ENCODE measurements around the gene GABPB2.

Gene GABPB2

GRCh38 chr1:151143986-151144385 is 73.4 kb downstream of the GABPB2 start:
- DNase-seq = no peak
- no peaks in the 10 kb centered on the region for H4K20me1 ChIP-seq (ENCODE audit: insufficient read depth, low read length)
- H3K4me3 ChIP-seq (ENCODE audit: low read length) = no peak overlapping the region
- H3K9me2 ChIP-seq (replicated peaks; ENCODE audit: insufficient read depth, low read length) = no peaks in the 10 kb centered on the region
- peaks cover 8% of the 10 kb centered on the region; the same call in 1 of the 2 replicates for H3K4me1 ChIP-seq (ENCODE audit: low read length)
- no peak for TF ChIP-seq EZH2phosphoT487 (IDR thresholded peaks at IDR 0.05; ENCODE audit: low read length)
- TF ChIP-seq CTCF (IDR thresholded peaks at IDR 0.05; ENCODE audit: low read length) = no peak
- no peak for TF ChIP-seq EZH2 (optimal IDR thresholded peaks at IDR 0.05; ENCODE audit: low read depth, low read length)
- H3K27me3 ChIP-seq (replicated peaks; ENCODE audit: insufficient read depth, low read length) = peaks cover 27% of the 10 kb centered on the region
- H3F3A ChIP-seq (ENCODE audit: insufficient read depth, low read length) = no peaks in the 10 kb centered on the region
- H3K36me3 ChIP-seq (replicated peaks; ENCODE audit: insufficient read depth, low read length) = no peaks in the 10 kb centered on the region
- H3K9ac ChIP-seq (ENCODE audit: low read length) = no peak overlapping the region
- no peak overlapping the region for H3K27ac ChIP-seq (ENCODE audit: low read length)
- no peak overlapping the region for H2AFZ ChIP-seq (ENCODE audit: low read length)
- H3K79me2 ChIP-seq (ENCODE audit: low read length) = no peaks in the 10 kb centered on the region
- H3K4me2 ChIP-seq (ENCODE audit: low read depth, low read length) = no peak overlapping the region
- H3K9me3 ChIP-seq (replicated peaks; ENCODE audit: insufficient read depth, low read length) = no peaks in the 10 kb centered on the region

DNA sequence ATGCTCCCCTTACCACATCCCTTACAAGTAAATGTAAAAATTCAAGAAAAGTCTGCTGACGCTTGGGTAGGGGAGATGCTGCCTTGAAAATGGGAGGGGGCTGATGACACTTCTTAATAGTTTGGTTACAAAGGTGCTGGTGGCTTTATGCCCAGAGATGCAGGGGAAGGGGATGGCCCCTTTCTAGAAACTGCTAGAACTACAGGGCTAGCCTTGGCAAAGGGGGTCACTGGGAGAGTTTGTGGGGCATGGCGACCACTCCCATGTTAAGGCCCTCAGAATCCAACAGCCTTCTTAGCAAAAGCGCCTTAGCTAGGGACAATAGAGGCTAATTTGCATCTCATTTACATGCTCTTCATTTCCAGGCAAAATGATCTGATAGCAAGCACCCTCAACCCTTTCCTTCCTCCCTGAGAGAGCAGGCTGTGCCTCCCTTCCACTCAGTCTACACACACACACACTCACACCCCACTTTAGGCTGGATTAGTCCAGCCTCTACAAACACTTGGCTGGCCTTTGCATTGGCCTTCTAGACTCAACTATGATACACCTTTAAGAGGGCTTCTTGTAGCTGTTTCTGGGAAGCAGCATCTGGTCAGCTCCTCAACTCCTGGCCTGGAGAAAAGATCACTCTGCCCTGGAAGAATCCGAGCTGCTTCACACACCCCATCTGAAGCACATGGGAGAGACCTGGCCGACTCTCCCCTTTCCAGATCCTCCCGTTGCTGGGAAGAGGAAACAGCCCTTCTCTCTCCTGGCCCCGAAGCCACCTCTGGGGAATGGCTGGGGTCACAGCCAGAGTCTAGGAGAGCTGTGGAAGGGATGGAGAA is 74.1 kb downstream of the GABPB2 start:
- Histone ChIP-seq H3K27ac (ENCODE audit: low read length) (no peak overlapping the region), H3K9me3 (replicated peaks; ENCODE audit: insufficient read depth, low read length) (no peaks in the 10 kb centered on the region), H3K9me2 (replicated peaks; ENCODE audit: insufficient read depth, low read length) (no peaks in the 10 kb centered on the region), H3K79me2 (ENCODE audit: low read length) (no peaks in the 10 kb centered on the region), H3K4me1 (ENCODE audit: low read length) (peaks cover 8% of the 10 kb centered on the region; the same call in 1 of the 2 replicates), H3K36me3 (replicated peaks; ENCODE audit: insufficient read depth, low read length) (no peaks in the 10 kb centered on the region), H3K27me3 (replicated peaks; ENCODE audit: insufficient read depth, low read length) (peaks cover 20% of the 10 kb centered on the region), H3F3A (ENCODE audit: insufficient read depth, low read length) (no peaks in the 10 kb centered on the region), H3K9ac (ENCODE audit: low read length) (no peak overlapping the region), H2AFZ (ENCODE audit: low read length) (no peak overlapping the region), H3K4me2 (ENCODE audit: low read depth, low read length) (no peak overlapping the region), H4K20me1 (ENCODE audit: insufficient read depth, low read length) (no peaks in the 10 kb centered on the region), H3K4me3 (ENCODE audit: low read length) (no peak overlapping the region)
- no peak for DNase-seq
- no peak for TF ChIP-seq EZH2 (optimal IDR thresholded peaks at IDR 0.05; ENCODE audit: low read depth, low read length)
- no peak for TF ChIP-seq EZH2phosphoT487 (IDR thresholded peaks at IDR 0.05; ENCODE audit: low read length)
- TF ChIP-seq CTCF (IDR thresholded peaks at IDR 0.05; ENCODE audit: low read length) = no peak

- H3K4me3 ChIP-seq (ENCODE audit: low read length) = peak overlapping the region; percentile 96
- no peaks in the 10 kb centered on the region for H3K79me2 ChIP-seq (ENCODE audit: low read length)
- TF ChIP-seq CTCF (IDR thresholded peaks at IDR 0.05; ENCODE audit: low read length) = no peak
- TF ChIP-seq EZH2phosphoT487 (IDR thresholded peaks at IDR 0.05; ENCODE audit: low read length) = no peak
- TF ChIP-seq EZH2 (optimal IDR thresholded peaks at IDR 0.05; ENCODE audit: low read depth, low read length) = no peak
- peak overlapping the region; percentile 99 for H2AFZ ChIP-seq (ENCODE audit: low read length)
- H4K20me1 ChIP-seq (ENCODE audit: insufficient read depth, low read length) = no peaks in the 10 kb centered on the region
- no peaks in the 10 kb centered on the region for H3K36me3 ChIP-seq (replicated peaks; ENCODE audit: insufficient read depth, low read length)
- H3F3A ChIP-seq (ENCODE audit: insufficient read depth, low read length) = no peaks in the 10 kb centered on the region
- H3K9me3 ChIP-seq (replicated peaks; ENCODE audit: insufficient read depth, low read length) = no peaks in the 10 kb centered on the region
- DNase-seq = no peak
- peaks cover 8% of the 10 kb centered on the region; the same call in 1 of the 2 replicates for H3K4me1 ChIP-seq (ENCODE audit: low read length)
- H3K27ac ChIP-seq (ENCODE audit: low read length) = no peak overlapping the region
- peak overlapping the region; percentile 56; the same call in 1 of the 2 replicates for H3K9ac ChIP-seq (ENCODE audit: low read length)
- H3K9me2 ChIP-seq (replicated peaks; ENCODE audit: insufficient read depth, low read length) = no peaks in the 10 kb centered on the region
- H3K4me2 ChIP-seq (ENCODE audit: low read depth, low read length) = peak overlapping the region; percentile 100
- H3K27me3 ChIP-seq (replicated peaks; ENCODE audit: insufficient read depth, low read length) = peaks cover 15% of the 10 kb centered on the region
Observed at GRCh38 chr1:151145304-151146071, 74.9 kb downstream of the GABPB2 start.
